Activated CD8-positive, alpha-beta memory T cell treated with anti-CD3 and anti-CD28 coated beads for 24 hours (primary cell): Measurements from ENCODE around the gene PRM1.

Source experiments
- DNase-seq: peaks from one replicate; pipeline ENCODE4 v3.0.0-alpha.2; 2020

Gene PRM1, protein sequence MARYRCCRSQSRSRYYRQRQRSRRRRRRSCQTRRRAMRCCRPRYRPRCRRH

DNA sequence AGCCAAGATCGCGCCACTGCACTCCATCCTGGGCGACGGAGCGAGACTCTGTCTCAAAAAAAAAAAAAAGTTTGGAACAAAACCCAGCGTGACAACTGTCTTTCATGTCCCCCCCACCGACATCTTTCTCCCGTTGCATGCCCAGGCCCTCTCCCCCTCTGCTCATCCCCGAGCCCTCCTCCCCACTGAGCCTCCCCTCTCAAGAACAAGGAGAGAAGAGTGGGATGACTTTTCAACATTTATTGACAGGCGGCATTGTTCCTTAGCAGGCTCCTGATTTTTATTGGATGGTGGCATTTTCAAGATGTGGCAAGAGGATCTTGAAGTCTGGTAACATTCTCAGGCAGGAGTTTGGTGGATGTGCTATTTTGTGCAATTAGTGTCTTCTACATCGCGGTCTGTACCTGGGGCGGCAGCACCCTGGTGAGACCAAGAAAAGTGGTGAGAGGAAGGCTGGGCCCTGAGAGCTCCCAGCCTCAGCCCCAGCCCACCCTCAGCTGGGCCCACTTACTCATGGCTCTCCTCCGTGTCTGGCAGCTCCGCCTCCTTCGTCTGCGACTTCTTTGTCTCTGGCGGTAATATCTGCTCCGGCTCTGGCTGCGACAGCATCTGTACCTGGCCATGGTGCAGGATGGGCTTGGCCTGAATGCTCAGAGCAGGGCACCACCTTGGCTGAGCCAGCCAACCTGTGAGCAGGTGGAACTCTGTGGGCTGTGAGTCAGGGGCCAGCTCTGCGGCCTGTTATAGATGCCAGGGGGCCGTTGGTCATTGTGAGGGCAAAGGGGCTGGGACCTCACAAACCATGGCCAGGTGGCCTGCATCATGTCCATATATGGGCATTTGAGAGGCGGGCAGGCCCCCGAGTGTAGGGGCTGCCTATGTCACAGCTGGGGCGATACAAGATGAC, at the start of gene PRM1:
TSS of gene PRM1 (minus strand) at position 715 of the 907 bp plus-strand sequence. CDS start at position 623, 92 bp downstream.
- DNase-seq = no peak

DNA sequence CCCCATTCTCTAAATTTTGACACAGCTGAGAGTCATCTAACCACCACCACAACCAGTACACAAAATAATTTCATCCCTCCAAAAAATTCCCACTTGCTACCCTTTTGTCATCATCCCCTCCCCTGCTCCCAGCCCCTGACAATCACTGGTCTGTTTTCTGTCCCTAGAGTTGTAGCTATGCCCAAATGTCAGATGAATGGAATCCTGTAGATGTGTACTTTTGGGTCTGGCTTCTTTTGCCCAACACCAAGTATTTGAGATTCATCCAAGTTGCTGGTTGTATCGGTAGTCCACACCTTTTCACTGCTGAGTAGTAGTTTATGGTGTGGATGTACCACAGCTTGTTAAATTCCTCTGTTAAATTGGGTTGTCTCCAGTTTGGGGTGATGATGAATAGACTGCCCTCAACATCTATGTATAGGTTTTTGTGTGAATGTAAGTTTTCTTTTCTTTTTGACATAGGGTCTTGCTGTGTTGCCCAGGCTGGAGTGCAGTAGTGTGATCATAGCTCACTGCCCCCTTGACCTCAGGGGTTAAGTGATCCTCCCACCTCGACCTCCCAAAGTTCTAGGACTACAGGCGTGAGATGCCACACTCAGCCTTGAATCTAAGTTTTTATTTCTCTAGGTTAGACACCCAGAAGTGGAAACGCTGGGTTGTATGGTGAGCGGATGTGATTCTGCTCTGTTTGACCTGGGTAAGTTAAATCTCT, 49.6 kb upstream of the PRM1 start:
- DNase-seq = no peak

DNA sequence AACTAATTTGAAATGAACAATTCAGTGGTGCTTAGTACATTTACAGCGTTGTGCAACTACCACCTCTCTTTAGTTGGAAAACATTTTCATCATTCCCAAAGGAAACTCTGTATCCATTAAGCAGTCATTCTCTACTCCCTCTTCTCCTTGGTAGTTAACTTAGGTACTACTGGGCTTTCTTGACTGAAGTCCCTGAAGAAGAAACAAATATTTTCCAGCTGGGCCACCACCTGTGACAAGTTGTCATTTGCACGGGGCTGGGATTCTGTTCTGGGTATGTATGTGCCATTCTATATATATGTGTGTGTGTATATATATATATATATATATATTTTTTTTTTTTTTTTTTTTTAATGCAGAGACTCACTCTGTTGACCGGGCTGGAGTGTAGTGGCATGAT, 48.8 kb upstream of the PRM1 start:
- DNase-seq = no peak

DNA sequence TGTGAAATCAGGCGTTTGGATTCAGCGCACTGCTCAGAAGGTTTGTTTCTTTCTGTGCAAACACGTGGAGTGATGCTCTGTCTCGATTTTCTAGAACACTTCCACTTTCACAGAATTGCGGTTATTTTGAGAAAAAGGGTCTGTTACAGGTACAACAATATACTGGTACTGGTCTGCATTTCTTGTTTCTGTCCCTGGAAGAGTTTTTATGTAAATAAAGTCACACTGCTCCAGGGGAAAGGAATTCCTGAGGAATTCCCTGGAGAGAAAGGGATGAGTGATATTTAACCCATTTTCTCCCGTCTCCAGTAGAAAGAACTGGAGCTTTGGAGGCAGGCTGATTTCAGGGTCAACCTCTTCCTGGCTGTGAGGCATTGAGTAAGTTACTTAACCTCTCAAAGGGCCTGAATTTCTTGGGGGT, 48.0 kb upstream of the PRM1 start:
- DNase-seq = no peak

DNA sequence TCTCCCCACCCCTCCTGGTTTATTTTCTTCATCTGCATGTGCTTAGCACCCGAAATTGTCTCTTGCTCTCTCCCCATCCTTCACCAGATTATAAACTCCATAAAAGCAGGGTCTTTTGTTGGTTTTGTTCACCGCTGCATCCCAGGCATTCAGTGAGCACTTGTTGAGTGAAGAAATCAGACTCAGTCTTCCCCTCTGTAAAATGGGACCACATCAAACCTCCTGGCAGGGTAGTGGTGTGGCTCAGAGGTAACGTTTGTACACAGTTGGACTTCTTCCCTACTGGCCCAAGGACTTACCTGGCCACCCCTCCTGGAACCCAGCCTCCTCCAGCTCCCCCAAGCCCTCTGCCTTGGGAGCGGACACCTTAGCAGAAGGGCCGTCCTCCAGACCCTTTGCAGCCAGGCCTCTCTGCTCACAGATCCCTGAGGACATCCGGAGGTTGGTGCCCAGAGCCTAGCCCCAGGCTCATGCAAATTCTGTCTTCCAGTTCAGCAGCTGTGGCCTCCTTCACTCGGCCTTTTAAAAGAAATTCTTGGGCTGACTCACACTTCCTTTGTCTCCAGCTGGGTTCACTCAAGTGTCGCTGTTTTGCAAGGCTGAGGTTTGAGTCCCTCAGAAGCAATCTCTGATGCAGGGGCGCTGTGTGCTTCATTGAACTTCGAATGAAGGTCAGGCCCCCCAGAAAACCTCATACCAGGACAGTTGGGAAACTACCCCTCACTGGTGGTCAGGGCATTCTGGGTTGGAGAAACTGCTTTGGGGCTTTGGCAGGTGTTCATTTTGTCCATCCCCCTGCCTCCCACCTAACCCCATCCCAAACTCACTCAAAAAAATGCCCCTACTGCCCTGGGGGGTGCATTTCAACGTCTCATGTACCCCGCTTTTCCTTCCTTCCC, 47.3 kb upstream of the PRM1 start:
- DNase-seq = peak; percentile 78

DNA sequence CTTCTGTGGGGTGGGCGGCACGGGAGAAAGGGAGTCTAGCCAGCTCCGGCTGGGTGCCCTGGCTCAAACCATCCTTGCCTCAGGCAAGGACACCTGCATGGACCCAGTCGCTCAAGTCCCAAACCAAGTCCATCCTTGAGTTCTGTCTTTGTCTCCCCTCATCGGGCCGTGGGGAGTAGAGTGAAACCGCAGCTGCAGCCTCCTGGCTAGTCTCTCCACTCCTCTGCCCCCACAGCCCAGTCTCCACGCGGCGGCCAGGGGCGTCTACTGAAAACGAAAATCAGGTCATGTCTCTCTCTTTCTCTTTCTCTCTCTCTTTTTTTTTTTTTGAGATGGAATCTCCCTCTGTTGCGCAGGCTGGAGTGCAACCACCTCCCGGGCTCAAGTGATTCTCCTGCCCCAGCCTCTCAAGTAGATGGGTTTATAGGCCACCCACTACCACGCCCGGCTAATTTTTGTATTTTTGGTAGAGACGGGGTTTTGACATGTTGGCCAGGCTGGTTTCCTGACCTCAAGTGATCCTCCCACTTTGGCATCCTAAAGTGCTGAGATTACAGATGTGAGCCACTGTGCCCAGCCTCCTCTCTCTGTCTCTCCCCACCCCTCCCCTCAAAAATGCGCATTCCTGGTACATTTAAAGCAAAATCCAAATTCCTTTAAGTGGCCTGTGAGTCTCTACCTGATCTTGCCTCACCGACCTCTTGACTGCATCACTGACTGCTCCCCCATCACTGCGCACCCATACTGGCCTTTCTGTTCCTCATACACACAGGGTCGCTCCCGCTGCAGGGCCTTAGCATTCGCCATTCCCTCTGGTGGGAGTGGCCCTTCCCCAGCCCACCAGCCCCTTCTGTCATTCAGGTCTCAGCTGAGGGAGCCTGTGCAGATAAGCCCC, 46.4 kb upstream of the PRM1 start:
- no peak for DNase-seq

DNA sequence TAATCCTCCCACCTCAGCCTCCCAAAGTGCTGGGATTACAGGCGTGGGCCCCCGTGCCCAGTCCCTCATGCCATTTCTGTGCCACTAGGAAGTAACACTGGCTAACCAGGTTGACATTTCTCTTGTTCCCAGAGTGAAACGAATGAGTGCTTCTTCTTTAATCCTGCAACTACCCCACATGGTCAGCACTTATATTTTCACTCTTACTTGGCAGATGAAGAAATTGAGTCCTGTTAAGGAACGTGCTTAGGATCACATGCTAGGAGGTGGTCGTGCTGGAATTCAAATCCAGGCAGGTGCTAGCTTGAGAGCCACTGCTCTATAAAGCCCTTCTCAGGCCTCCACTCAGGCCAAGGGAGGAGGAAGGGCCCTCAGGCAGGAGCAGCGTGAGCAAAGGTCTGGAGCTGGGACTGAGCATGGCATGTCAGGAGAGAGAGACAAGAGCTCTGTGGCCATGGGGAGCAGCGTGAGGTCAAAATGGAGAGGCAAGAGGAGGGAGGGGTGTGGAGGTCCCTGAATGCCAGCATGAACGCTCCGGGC, 45.7 kb upstream of the PRM1 start:
- DNase-seq = no peak

DNA sequence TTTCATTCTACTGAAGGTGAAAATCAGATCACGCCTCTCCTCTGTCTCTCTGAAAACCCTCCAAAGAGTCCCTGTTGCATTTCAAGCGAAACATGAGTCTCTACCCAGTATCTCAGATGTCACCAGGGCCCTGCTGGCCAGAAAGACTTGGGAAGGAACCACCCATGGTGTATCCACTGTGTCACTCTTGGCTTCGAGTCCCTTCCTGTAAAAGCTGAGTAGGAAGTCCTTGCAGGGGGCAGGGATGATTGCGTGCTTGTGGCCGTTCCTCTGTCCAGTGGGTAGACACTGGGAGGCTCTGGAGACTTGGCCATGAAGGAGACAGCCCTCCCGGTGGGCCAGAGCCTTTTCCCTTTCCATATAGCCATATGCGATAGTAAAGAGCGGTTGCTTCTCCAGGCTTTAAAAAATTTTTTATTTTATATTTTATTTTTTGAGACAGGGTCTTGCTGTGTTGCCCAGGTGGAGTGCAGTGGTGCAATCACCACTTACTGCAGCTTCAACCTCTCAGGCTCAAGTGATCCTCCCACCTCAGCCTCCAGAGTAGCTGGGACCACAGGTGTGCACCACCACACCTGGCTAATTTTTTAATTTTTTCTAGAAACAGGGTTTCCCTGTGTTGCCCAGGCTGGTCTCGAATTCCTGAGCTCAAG, 45.1 kb upstream of the PRM1 start:
- DNase-seq = no peak

DNA sequence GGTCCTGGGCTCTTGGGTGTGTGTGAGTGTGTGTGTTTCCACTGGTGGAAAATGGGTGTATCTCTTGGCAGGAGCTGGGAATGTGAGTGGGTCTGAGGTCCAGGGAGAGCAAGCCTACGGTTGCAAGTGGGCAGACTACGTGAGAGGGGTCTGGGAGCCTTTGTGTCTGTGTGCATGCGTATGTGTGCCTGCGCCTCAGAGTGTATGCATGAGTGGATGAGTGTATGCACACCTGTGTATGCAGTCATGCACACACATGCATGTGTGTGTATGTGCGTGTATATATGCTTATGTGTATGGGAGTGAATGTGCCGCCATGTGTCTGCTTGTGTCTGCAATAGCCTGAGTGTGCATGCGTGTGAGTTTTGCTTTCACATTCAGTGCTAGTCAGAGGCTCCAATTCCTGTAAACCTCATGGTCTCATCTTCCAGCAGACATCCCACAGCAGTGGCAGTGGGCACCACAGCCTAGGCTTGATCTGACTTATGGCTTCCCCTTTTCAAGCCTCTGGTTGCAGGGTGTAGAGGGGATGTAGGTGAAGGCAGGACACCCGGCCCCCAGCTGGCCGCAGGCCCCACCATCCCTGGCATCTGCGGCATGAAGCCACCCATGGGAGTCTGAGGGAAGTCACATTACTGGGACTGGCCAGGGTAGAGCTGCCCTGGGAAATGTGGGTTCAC, 44.4 kb upstream of the PRM1 start:
- peak; percentile 71 for DNase-seq

DNA sequence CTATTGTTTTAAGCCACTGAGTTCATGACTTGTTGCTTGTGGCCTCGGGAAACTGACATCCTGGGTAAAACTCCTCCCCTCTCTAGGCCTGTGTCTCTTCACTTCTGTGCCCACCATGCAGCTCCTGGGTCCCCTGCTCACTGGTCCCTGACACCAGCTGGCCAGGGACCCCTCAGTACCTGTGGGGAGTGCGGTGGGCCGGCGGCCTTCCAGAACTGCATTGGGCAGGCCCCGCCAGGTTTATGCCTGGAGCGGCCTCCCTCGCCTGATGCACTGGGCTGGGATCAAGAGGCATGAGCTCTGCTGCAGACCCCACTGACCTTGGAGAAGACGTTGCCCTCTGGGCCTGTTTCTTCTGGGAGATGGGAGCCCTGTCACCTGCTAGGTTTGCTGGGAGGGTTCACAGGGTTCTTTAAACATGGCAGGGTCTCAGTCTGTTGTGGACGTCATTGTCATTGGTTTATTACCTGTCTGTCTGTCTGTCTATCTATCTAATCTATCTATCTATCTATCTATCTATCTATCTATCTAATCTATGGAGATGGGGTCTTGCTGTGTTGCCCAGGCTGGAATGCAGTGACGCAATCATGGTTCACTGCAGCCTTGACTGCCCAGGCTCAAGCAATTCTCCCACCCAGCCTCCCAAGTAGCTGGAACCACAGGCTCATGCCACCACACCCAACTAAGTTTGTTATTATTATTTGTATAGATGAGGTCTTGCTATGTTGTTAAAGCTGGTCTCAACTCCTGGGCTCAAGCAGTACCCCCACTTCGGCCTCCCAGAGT, 42.6 kb upstream of the PRM1 start:
- no peak for DNase-seq

DNA sequence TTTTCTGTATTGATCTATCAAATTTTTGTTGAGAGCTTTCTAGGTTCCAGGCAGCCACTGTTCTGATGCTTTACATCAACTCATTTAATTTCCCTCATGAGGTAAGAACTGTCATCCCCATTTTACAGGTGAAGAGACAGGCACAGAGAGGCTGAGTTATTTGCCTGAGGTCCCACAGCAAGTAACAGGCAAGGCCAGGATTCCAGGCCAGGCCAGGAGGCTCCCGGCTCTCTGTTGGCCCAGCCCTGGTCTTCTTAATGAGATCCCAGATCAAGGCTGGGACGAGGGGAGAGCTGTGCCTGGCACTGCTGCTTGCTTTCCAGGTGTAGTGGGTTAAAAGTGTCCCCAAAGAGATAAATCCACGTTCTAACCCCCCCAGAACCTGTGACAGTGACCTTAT, 41.7 kb upstream of the PRM1 start:
- DNase-seq = no peak

DNA sequence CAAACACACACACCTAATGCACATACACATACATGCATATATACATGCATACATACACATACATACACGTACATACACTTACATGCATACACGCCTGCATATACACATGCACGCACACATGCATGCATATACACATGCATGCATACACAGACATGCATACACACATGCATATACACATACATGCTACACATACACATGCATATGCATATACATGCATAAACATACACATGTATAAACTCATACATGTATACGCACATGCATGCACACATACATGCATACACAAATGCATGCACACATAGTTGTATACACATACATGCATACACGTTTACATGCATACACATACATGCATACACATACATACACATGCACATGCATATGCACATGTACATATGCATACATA, 40.5 kb upstream of the PRM1 start:
- DNase-seq = no peak

DNA sequence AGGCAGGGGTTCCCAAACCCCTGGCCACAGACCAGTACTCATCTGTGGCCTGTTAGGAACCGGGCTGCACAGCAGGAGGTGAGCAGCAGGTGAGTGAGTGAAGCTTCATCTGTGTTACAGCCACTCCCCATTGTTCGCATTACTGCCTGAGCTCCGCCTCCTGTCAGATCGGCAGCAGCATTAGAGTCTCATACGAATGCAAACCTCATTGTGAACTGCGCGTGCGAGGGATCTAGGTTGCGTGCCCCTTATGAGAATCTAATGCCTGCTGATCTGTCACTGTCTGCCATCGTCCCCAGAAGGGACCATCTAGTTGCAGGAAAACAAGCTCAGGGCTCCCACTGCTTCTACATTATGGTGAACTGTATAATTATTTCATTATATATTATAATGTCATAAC, 39.0 kb upstream of the PRM1 start:
- no peak for DNase-seq

DNA sequence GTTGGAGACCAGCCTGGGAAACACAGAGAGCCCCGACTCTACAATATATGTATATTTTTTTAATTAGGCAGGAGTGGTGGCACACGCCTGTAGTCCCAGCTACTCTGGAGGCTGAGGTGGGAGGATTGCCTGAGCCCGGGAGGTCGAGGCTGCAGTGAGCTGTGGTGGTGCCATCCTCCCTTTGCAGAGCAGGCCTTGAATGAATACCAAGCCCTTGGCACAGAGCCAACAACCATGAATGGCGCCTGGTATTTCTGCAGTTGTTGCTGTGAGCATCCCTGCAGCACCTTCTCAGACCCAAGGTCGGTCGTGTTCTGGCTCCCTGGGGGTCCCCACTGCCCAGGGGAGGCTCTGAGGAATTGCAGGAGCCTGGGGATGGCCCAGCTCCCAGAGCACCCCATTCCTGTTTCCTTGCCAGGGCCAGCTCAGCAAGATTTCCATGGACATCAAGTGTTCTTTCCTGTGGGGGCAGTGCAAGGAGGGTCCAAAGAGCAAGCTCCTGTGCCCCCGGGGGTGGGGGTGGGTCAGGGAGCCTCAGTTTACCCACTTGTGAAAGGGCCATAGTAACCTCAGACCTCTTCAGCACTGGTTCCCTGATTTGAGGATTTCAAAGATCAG, 38.5 kb upstream of the PRM1 start:
- DNase-seq = no peak

DNA sequence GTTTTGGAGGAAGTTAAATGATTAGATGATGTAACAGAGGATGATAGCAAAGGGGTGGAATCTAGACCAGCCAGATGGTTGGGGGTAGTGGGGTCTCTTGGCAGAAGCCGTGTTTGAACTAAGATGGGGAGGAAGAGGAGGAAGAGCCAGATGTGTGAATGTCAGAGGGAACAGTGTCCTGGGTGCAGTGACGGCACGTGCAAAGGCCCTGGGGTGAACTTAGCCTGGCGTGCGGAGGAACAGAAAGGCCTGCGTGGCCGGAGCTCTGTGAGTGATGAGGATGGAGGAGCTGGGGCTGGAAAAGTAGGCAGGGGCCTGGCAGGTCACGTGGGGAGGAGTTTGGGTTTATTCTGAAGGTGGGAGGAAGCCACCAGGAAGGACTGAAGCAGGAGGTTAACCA, 37.7 kb upstream of the PRM1 start:
- no peak for DNase-seq

DNA sequence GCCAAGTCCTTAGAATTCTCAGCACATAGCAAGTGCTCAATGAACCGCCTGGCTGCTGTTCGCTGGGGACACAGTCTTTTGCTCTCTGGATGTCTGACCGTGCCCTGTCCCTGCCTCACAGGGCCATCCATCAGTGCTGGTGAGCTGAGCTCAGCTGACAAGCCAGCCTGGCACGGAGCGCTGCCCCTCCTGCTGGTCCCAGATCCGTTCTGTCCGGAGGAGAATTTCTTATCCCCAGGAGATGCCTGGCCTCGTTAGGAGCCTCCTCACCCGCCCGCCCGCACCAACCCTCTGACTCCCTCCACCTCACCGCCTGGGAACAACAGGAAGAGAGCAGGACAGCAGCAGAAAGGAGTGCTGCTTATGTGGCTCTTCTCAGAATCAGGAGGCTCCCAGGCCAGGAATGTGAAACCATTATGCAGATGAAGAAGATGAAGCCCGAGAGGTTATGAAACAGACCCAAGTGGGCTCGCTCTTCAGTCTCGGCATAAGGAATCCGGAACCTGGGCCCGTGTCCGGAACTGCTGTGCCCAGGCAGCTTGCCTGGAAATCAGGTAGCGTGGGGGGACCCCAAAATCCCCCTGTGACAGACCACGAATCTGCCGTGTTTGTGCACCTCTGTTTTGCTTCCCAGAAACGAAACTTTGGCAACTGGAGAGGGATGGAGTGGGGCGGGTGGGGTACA, 35.3 kb upstream of the PRM1 start:
- DNase-seq = no peak

DNA sequence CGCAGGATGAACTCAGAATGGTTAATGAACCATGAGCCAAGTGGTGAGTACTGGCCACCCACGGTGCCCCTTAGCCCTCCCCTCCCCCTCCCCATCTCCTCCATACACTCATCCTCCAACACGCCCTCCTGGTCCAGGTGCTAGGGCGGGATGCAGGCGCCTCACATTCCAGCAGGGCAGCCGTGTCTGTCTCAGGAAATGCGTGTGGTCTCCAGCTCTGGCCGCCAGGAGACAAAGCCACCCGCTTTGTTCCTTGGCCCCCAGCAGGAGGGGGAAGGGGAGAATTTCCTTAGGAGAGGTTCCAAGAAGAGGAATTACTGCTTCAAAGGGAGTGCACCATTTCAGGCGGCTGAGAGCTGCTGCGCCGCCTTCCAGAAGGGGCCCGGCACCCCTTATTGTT, 34.4 kb upstream of the PRM1 start:
- no peak for DNase-seq

DNA sequence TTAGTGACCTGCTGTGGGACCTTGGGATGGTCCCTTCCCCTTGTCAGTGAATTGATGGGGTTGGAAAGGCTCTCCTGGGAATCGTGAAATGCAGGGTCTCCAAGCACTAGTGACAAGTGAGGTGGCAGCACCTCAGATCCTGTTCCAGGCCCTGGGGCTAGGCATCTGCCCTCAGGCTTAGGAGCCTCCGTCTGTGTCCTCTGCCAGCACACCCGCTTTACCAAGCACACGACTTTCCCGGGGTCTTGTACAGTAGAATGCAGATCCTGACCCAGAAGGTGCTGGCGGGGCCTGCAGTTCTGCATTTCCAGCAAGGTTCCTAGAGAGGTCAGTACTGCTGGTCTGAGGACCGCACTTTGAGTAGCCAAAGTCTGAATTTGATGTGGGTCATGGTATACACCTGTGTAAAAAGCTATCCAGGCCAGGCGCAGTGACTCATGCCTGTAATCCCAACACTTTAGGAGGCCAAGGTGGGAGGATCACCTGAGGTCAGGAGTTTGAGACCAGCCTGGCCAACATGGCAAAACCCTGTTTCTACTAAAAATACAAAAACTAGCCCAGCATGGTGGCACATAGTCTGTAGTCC, 33.3 kb upstream of the PRM1 start:
- no peak for DNase-seq
